ENCODE measurements around the gene LRRC8C.
"Not testable (repeated sequence)": the region's sequence is repeated elsewhere in the genome, so short reads cannot be mapped to it uniquely, and the experiment has no call there.

The LRRC8C gene

GRCh38 chr1:89632657-89633247 lies at the start of gene LRRC8C:
Gene LRRC8C (plus strand): TSS chr1:89633120. CDS start chr1:89686474, 53,354 bp downstream.
- DNase-seq: peak; percentile 91

DNA sequence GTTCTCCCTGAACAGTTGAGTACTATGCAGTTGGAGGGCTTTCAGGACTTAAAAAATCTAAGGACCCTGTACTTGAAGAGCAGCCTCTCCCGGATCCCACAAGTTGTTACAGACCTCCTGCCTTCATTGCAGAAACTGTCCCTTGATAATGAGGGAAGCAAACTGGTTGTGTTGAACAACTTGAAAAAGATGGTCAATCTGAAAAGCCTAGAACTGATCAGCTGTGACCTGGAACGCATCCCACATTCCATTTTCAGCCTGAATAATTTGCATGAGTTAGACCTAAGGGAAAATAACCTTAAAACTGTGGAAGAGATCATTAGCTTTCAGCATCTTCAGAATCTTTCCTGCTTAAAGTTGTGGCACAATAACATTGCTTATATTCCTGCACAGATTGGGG lies 48.7 kb upstream of the LRRC8C start:
- no peak for DNase-seq

- DNase-seq: no peak
Observed at GRCh38 chr1:89584781-89585180, 48.1 kb upstream of the LRRC8C start.

GRCh38 chr1:89587729-89588161 lies 45.2 kb upstream of the LRRC8C start:
- DNase-seq: no peak

DNA sequence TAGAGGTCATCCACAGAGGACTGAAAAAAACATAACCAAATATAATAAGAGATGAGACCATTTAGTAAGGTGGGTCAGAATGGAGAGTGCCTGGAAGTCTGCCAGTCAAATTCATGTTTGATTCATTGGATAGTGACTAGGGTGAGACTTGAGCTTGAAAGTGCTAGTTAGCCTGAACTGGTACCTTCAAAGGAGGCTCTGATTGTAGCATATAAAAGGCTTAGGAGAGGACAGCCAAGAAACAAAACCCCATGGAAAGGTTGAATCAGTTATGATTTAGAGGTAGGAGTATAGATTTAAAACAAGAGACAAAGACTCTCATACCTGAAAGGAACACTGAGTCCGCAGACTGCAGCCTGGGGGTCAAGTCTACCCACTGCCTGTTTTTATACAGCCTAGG lies 44.4 kb upstream of the LRRC8C start:
- DNase-seq: no peak

DNA sequence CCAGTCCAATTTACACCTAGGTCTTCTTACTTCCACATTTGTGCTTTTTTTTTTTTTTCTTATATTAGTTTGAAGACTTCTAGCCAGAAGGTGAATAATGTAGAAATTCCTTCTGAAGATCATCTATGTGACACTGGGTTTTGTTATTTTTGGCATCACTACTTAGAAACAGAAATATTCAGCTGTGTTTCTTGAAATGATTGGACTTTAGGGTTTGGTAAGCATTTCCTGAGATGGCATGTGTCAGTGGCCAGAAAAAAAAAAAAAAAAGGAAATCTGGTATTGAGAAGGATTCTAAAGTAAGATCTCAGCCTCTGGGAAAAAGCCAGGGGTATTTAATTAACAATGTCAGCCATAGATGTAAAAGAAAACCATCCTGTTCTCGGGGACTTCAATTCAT lies 43.4 kb upstream of the LRRC8C start:
- no peak for DNase-seq

GRCh38 chr1:89590341-89591080 lies 42.4 kb upstream of the LRRC8C start:
- DNase-seq: no peak

DNA sequence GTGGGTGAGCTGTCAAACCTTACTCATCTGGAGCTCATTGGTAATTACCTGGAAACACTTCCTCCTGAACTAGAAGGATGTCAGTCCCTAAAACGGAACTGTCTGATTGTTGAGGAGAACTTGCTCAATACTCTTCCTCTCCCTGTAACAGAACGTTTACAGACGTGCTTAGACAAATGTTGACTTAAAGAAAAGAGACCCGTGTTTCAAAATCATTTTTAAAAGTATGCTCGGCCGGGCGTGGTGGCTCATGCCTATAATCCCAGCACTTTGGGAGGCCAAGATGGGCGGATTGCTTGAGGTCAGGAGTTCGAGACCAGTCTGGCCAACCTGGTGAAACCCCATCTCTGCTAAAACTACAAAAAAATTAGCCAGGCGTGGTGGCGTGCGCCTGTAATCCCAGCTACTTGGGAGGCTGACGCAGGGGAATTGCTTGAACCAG lies 40.0 kb upstream of the LRRC8C start:
- not testable (repeated sequence) for DNase-seq

GRCh38 chr1:89594096-89594740 lies 38.7 kb upstream of the LRRC8C start:
- DNase-seq: no peak

GRCh38 chr1:89596698-89597097 lies 36.2 kb upstream of the LRRC8C start:
- no peak for DNase-seq

DNA sequence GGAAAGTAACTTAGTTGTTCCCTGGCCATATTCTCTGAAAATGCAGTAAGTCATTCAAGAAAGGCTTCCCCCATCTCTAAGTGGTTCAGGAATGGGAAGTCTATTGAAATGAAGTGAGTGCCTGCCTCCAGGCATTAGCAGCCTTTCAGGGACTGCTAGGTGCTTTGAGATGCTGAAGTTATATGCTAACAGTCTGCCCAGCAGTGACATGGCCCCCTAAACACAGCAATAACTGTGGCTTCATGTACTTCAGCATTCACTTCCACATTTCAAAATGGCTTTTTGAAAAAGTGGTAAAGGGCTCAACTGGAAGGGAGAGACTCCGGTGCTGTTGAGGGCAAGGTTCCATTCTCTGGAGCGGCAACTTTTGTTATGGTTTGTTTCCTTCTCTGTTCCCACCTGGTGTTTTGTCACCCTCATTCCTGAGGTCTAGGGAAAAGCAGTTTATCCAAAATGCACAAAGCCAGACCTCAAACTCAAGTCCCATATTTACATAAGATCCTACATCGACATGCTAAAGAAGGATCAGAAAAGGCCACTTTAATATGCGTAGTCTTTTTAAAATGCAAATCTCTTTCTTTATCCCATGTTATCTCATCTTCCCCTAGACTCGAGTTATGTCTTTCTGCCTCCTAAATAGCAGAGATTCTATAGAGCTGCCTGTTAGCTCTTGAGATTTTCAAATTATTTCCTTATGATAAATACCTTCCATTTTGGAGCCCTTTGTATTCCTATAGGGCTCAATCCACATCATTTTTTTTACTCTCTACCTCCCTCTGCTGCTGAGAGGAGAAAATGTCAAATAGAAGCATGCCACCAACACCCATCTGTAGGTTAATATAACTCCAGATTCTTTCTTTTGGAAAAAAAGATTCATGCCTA lies 34.2 kb upstream of the LRRC8C start:
- DNase-seq: no peak

DNA sequence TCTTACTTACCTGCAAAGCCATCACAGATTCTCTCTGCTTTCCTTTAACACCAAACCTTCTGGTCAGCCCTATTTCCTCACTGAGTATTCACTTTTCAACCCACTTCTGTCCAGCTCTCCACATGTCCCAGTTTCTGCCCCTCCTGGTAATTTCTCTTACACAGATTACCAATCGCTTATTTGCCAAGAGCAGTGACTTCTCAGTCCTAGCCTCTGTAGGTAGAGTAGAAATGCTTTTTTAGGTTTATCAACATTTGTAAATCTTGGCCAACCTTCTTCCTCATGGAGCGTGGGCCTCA lies 33.6 kb upstream of the LRRC8C start:
- DNase-seq: no peak

DNA sequence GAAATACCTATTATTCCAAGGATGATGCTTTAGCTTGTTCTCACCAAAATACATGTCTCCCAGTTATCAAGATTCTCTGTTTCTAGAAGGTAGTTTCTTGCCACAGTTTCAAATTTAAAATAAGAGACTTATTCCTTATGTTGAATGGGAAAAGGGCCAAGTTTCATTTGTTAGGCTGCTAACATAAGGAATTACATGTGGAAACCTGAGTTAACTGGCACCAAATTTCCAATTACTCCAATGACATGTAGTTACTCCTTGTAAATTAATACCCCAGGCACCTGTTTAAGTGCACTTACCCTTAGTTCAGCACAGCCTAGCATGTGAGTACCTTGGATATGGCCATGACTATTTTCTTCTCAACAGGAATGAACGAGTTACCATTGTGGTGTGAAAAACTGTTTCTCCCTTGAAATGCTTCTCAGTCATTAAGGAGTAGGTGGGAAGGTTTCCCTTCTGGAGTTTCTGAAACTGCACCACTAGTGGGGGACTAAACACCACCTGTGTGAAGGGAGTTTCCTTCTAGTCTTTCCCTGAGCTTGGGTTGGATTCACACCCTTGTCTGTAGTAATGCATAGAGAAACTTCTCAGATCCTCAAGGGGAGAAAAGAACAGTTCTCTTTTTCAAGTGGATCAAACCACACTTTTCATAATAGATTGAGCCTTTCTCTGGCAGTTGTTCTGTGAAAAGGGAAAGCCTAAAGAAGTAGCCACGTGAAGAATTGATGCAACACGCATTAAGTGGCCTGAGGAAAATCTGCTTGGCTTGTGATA lies 32.3 kb upstream of the LRRC8C start:
- DNase-seq: no peak

GRCh38 chr1:89602871-89603404 lies 30.0 kb upstream of the LRRC8C start:
- DNase-seq: no peak

GRCh38 chr1:89603651-89604413 lies 29.1 kb upstream of the LRRC8C start:
- no peak for DNase-seq

DNA sequence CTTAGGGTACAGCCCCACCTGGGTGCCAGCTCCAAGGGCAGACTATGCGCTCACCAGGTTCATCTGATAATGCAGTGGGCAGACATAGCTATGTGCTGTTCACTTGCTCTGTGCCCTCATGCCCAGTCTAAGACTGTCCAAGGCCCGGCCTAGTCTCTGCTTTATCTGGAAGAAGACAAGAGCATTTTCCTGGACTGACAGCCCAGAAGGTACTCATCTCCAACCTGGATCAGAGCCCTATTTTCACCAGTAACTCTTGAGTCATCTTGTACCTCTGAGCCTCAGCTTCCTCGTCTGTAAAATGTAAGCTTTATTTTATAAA lies 28.5 kb upstream of the LRRC8C start:
- no peak for DNase-seq

GRCh38 chr1:89605692-89606091 lies 27.2 kb upstream of the LRRC8C start:
- DNase-seq: peak; percentile 44

GRCh38 chr1:89606227-89606980 lies 26.5 kb upstream of the LRRC8C start:
- no peak for DNase-seq

DNA sequence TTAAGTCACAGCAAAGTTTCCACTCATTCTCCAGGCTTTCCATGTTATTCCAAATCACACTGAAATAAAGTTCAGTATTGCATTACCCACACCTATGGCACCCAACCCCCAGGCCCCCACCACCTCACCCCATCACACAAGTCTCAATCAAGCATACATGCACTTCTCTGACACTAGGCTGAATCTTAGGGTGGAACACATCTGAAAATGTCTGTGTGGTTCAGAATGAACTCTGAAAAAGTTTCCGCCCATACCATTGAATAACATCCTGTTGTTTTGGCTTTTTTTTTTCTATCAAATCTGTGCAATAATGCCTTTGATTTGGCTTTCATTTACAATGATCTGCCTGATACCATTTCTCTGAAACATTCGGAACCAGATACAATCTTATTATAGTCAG lies 25.8 kb upstream of the LRRC8C start:
- DNase-seq: no peak

GRCh38 chr1:89607586-89608318 lies 25.2 kb upstream of the LRRC8C start:
- DNase-seq: no peak

Measured in femur (tissue), 1 donor.